Ovary (tissue), 9 donors: ENCODE results near the gene GRID1. TPM values are rescaled to one million over a fixed set of nuclear protein-coding genes. Genes with fewer than 3 reads are reported as not detected.

Experiments used
- DNase-seq, 5 donors: peaks; one replicate each; pipeline ENCODE4 v3.0.0-alpha.2; 2019 to 2020
- H3K27ac ChIP-seq, 2 donors: fragments of 200-600 bp; one replicate each; pipeline versions ENCODE4 v1.5.1 to v1.8.0; 2019 to 2022
- H3K27me3 ChIP-seq: fragments of 200-600 bp; one replicate; pipeline ENCODE4 v1.8.0; 2022
- H3K36me3 ChIP-seq: fragments of 200-600 bp; sonication (generic); one replicate; pipeline ENCODE4 v1.5.1; 2019
- H3K4me1 ChIP-seq: one replicate; pipeline ENCODE4 v1.8.1; 2013; ENCODE audit warnings: mild to moderate bottlenecking, moderate library complexity; ENCODE audit not compliant: insufficient read depth
- H3K4me3 ChIP-seq: fragments of 200-600 bp; sonication (generic); one replicate; pipeline ENCODE4 v1.5.1; 2017
- H3K9me3 ChIP-seq, 2 donors: fragments of 200-600 bp in 1 of 2; sonication (generic) in 1 of 2; one replicate each; pipeline versions ENCODE4 v1.5.1 to v1.8.1; 2013 to 2019; ENCODE audit warnings: mild to moderate bottlenecking in 1 of 2, moderate library complexity in 1 of 2
- CTCF ChIP-seq, 3 donors: fragments of 450-650 bp in 2 of 3; fragments of 200-600 bp in 1 of 3; IDR thresholded peaks; one replicate each; pipeline versions ENCODE4 v1.5.1 to v1.8.0; 2016 to 2022; ENCODE audit warnings: antibody characterized with exemption in 3 of 3, mild to moderate bottlenecking in 1 of 3
- EP300 ChIP-seq: sonication (generic); formaldehyde crosslinking; IDR thresholded peaks from one replicate; pipeline ENCODE4 v1.6.1; 2017; ENCODE audit warnings: antibody characterized with exemption
- POLR2A ChIP-seq: fragments of 450-650 bp; IDR thresholded peaks from one replicate; pipeline ENCODE4 v1.6.1; 2017; ENCODE audit warnings: antibody characterized with exemption, mild to moderate bottlenecking, moderate library complexity
- WGBS, 3 donors: extraction: QIAGEN DNeasy Blood & Tissue Kit in 1 of 3; methylation state at CpG; one replicate each; pipeline versions ENCODE4 v1.1.5 to v1.1.7; 2013 to 2017; 5-methylcytosine and 5-hydroxymethylcytosine counted together
- intact Hi-C, 4 donors: fragments of 100-400 bp; cut with DNase I; formaldehyde crosslinking; loops; one replicate each; pipeline versions ENCODE4 v1.11.0 to v1.15.1; 2022 to 2023
- polyA plus RNA-seq, 2 donors: library from polyadenylated mRNA; stranded (reverse); fragments of 200-250 nt in 1 of 2; fragments of 350-450 nt in 1 of 2; fragmentation: Illumina TruSeq in 1 of 2; extraction: RNeasy Lipid Tissue Mini Kit (QIAGEN cat#74804) in 1 of 2; gene quantifications; one replicate each; pipeline ENCODE4 v1.2.3, GENCODE V29; 2013 to 2014
- total RNA-seq, 7 donors: library from RNA; depleted of rRNA in 2 of 7; stranded (reverse); fragments of >200 nt in 2 of 7; fragmentation: NEBNext Ultra II Directional in 3 of 7; extraction: Animal tissue kit (Norgen Biotek cat#: 25700) in 3 of 7; gene quantifications; one replicate each; pipeline versions ENCODE4 v1.1.0 to v1.2.4, GENCODE V29; 2016 to 2023
- donor health status: DM: no; HTN: no; CAD: no; lungs with moderate emphysema.
- donor health status: DM: no; HTN: no; CAD: no.
- donor health status: Bipolar disorder and iron deficiency.
- donor health status: DM: yes; HTN: yes; CAD: no.
- donor health status: DM: no; HTN: no; CAD: no.
- donor health status: DM: yes; HTN: yes; CAD: no.

GRID1 gene
- total and polyA plus RNA-seq, 9 donors: 0.57 to 6.2 (median 1.8) TPM

- no peaks in the 10 kb centered on the region for H3K27me3 ChIP-seq
- no peak for DNase-seq
- H3K9me3 ChIP-seq: no peaks in the 10 kb centered on the region
- no peaks in the 10 kb centered on the region for H3K36me3 ChIP-seq
- 77 to 90% (median 86%) methylated on average over 1 of the region's 1 CpG for WGBS, 3 donors
- no peak overlapping the region for H3K27ac ChIP-seq
- H3K4me3 ChIP-seq: no peak overlapping the region
- intact Hi-C loops: no loop called here
- no peaks in the 10 kb centered on the region for H3K4me1 ChIP-seq
- no peak for TF ChIP-seq EP300
- TF ChIP-seq POLR2A: no peak
- TF ChIP-seq CTCF (IDR thresholded peaks at IDR 0.05): no peak
Observed at GRCh38 chr10:86200867-86201266, 165.7 kb downstream of the GRID1 start.

GRCh38 chr10:86200269-86200668, 166.3 kb downstream of the GRID1 start:
- DNase-seq: no peak
- TF ChIP-seq EP300 (no peak), CTCF (IDR thresholded peaks at IDR 0.05) (no peak), POLR2A (no peak)
- Histone ChIP-seq H3K27ac (no peak overlapping the region), H3K4me1 (no peaks in the 10 kb centered on the region), H3K4me3 (no peak overlapping the region), H3K27me3 (no peaks in the 10 kb centered on the region), H3K9me3 (no peaks in the 10 kb centered on the region), H3K36me3 (no peaks in the 10 kb centered on the region)
- 74 to 88% (median 80%) methylated on average over 1 of the region's 1 CpG for WGBS, 3 donors
- intact Hi-C loops: no loop called here

- intact Hi-C loops: no loop called here
- Histone ChIP-seq H3K27ac (no peak overlapping the region), H3K9me3 (no peaks in the 10 kb centered on the region), H3K4me3 (no peak overlapping the region), H3K4me1 (no peaks in the 10 kb centered on the region), H3K27me3 (no peaks in the 10 kb centered on the region), H3K36me3 (no peaks in the 10 kb centered on the region)
- no peak for DNase-seq
- TF ChIP-seq EP300 (no peak), POLR2A (no peak), CTCF (IDR thresholded peaks at IDR 0.05) (no peak)
- 0 to 71% (median 39%) methylated on average over 1 of the region's 1 CpG for WGBS, 3 donors
Observed at GRCh38 chr10:86199041-86199440, 167.6 kb downstream of the GRID1 start.

DNA sequence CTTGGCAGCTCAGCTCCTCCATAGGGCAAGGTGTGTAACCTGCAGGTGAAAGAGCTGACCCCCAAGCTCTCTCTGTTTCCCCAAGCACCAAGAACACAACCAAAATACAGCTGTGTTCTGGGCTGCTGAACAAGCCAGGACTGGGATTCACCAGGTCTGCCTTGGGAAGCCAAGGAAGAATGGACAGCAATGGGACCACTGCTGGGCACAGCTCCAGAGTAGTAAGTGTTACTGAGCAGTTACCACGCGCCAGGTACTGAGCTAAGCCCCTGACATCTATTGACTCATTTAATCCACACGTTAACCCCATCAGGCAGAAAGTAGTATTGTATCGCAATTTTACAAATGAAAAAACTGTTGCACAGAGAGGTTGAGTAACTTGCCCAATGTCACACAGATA, 168.3 kb downstream of the GRID1 start:
- DNase-seq: peak in 1 of 5 donors; percentile 1
- H3K9me3 ChIP-seq: no peaks in the 10 kb centered on the region
- H3K27ac ChIP-seq: no peak overlapping the region
- H3K4me1 ChIP-seq: no peaks in the 10 kb centered on the region
- H3K4me3 ChIP-seq: no peak overlapping the region
- TF ChIP-seq EP300: no peak
- TF ChIP-seq POLR2A: no peak
- TF ChIP-seq CTCF (IDR thresholded peaks at IDR 0.05): no peak
- H3K36me3 ChIP-seq: no peaks in the 10 kb centered on the region
- 88 to 91% (median 88%) methylated on average over 4 of the region's 4 CpGs for WGBS, 3 donors
- intact Hi-C loops: no loop called here
- H3K27me3 ChIP-seq: no peaks in the 10 kb centered on the region
